Liver (tissue), 3 donors: Measurements from ENCODE around the gene MAGEA6.

Experiments
- CTCF ChIP-seq: fragments of 150-350 bp; IDR thresholded peaks from 2 replicates; pipeline ENCODE4 v1.5.1; 2017; ENCODE audit warnings: improper control_type of control experiment, low read depth, low read length; ENCODE audit not compliant: missing input control
- FOXA1 ChIP-seq: IDR thresholded peaks from 2 replicates; pipeline ENCODE4 v1.6.1; 2016; ENCODE audit warnings: antibody characterized with exemption
- JUND ChIP-seq, 2 donors: IDR thresholded peaks; 2 replicates each; pipeline ENCODE4 v1.6.1; 2016; ENCODE audit warnings: antibody characterized with exemption in 2 of 2
- MAX ChIP-seq: IDR thresholded peaks from 2 replicates; pipeline ENCODE4 v1.6.1; 2016; ENCODE audit warnings: antibody characterized with exemption
- RAD21 ChIP-seq, 2 donors: IDR thresholded peaks; 2 replicates each; pipeline ENCODE4 v1.6.1; 2016; ENCODE audit warnings: antibody characterized with exemption in 2 of 2, mild to moderate bottlenecking in 2 of 2
- TAF1 ChIP-seq: conservative IDR thresholded peaks from 2 replicates; pipeline ENCODE4 v1.6.1; 2016; ENCODE audit warnings: antibody characterized with exemption, mild to moderate bottlenecking
- YY1 ChIP-seq: IDR thresholded peaks from 2 replicates; pipeline ENCODE4 v1.6.1; 2016; ENCODE audit warnings: antibody characterized with exemption, mild to moderate bottlenecking
- TF ChIP-seq, protein P1 (sequence below): IDR thresholded peaks from 2 replicates; pipeline ENCODE4 v1.6.1; 2016; ENCODE audit warnings: antibody characterized with exemption
- TF ChIP-seq, protein P2 (sequence below): IDR thresholded peaks from 2 replicates; pipeline ENCODE4 v1.6.1; 2016; ENCODE audit warnings: antibody characterized with exemption, mild to moderate bottlenecking
- donor health status: healthy.
- donor health status: healthy.

DNA sequence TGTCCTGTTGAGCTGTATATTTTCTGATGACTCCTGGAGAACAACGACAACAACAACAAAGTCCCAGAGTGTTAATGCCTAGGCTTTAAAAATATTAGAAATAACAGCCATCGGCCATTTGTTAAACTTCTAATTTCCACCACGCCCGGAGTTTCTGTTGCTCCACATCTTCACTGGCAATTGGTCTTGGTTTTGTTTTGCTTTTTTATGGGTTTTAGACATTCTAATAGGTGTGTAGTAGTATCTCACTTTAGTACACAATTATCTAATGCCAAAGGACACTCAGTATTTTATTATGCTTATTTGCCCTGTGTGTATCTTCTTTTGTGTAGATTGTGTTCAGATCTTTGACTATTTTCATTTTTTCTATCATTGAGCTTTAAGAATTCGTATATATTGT, 30.9 kb downstream of the MAGEA6 start:
- TF ChIP-seq CTCF (no peak), YY1 (no peak), JUND (IDR thresholded peaks at IDR 0.05) (no peak), TAF1 (no peak), RAD21 (IDR thresholded peaks at IDR 0.05) (no peak), FOXA1 (no peak), MAX (no peak)
- TF ChIP-seq, protein P1, sequence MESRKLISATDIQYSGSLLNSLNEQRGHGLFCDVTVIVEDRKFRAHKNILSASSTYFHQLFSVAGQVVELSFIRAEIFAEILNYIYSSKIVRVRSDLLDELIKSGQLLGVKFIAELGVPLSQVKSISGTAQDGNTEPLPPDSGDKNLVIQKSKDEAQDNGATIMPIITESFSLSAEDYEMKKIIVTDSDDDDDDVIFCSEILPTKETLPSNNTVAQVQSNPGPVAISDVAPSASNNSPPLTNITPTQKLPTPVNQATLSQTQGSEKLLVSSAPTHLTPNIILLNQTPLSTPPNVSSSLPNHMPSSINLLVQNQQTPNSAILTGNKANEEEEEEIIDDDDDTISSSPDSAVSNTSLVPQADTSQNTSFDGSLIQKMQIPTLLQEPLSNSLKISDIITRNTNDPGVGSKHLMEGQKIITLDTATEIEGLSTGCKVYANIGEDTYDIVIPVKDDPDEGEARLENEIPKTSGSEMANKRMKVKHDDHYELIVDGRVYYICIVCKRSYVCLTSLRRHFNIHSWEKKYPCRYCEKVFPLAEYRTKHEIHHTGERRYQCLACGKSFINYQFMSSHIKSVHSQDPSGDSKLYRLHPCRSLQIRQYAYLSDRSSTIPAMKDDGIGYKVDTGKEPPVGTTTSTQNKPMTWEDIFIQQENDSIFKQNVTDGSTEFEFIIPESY: no peak
- TF ChIP-seq, protein P2, sequence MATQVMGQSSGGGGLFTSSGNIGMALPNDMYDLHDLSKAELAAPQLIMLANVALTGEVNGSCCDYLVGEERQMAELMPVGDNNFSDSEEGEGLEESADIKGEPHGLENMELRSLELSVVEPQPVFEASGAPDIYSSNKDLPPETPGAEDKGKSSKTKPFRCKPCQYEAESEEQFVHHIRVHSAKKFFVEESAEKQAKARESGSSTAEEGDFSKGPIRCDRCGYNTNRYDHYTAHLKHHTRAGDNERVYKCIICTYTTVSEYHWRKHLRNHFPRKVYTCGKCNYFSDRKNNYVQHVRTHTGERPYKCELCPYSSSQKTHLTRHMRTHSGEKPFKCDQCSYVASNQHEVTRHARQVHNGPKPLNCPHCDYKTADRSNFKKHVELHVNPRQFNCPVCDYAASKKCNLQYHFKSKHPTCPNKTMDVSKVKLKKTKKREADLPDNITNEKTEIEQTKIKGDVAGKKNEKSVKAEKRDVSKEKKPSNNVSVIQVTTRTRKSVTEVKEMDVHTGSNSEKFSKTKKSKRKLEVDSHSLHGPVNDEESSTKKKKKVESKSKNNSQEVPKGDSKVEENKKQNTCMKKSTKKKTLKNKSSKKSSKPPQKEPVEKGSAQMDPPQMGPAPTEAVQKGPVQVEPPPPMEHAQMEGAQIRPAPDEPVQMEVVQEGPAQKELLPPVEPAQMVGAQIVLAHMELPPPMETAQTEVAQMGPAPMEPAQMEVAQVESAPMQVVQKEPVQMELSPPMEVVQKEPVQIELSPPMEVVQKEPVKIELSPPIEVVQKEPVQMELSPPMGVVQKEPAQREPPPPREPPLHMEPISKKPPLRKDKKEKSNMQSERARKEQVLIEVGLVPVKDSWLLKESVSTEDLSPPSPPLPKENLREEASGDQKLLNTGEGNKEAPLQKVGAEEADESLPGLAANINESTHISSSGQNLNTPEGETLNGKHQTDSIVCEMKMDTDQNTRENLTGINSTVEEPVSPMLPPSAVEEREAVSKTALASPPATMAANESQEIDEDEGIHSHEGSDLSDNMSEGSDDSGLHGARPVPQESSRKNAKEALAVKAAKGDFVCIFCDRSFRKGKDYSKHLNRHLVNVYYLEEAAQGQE: no peak
